Measurements from ENCODE around the gene MRPL28.
A peak's percentile ranks its signal among the peaks of the same experiment; 100 is the strongest.

MRPL28 gene

GRCh38 chr16:360698-361336 lies 9.5 kb downstream of the MRPL28 start:
- H3K9me3 ChIP-seq (ENCODE audit: insufficient read depth, low read length): no peaks in the 10 kb centered on the region

DNA sequence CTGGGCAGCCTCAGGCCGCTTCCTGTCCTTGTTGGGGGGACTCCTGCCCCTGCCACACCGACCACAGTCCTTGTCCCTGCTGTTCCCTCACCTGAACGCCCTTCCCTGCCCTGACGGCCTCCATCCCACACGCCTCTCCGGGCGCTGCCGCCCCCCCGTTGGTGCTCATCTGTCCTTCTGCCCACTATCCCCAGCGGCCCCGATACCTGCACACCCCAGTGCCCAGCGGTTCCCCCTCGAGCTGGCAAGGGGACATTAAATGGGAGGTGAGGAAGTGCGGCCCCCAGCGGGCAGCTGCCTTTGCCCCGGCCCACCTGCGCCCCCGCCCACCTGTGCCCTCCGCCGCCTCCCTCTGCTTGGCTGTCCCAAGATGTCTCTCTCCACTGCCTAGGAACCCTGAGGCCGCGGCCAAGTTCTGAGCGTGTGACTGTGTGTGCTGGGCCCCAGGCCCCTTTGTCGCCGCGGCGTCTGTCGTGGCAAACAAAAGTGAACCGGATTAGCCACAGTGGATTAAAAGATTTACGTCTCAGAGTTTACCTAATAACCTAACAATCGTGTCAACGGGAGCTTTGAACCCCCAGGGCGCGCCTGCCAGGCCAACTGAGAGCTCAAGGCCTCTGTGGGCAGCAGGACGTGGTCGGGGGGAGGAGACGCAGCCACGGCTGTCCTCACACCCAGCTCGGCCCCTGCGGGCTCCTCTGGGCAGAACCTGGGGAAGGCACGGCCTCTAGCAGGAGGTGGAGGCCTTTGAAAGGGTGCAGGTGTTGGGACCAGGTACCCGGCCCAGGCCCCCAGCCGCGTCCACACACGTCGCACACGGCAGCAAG lies 10.3 kb downstream of the MRPL28 start:
- Histone ChIP-seq H3K4me3 (ENCODE audit: insufficient read length, low read depth) (no peak overlapping the region), H3K4me1 (ENCODE audit: insufficient read depth, insufficient read length) (peaks cover 20% of the 10 kb centered on the region), H3K9ac (ENCODE audit: insufficient read length, low read depth) (peak overlapping the region; percentile 0), H3K9me3 (ENCODE audit: insufficient read depth, low read length) (no peaks in the 10 kb centered on the region), H3K36me3 (ENCODE audit: insufficient read depth, insufficient read length, low read length) (no peaks in the 10 kb centered on the region), H3K27me3 (ENCODE audit: insufficient read depth, insufficient read length) (no peaks in the 10 kb centered on the region)
- no peak for TF ChIP-seq YY1 (IDR thresholded peaks at IDR 0.05; ENCODE audit: insufficient read depth, insufficient read length)
- DNase-seq (ENCODE audit: low read depth, low spot score): no peak

More at GRCh38 chr16:360698-361336, 9.5 kb downstream of the MRPL28 start:
- Histone ChIP-seq H3K9ac (ENCODE audit: insufficient read length, low read depth) (no peak overlapping the region), H3K27me3 (ENCODE audit: insufficient read depth, insufficient read length) (no peaks in the 10 kb centered on the region), H3K4me3 (ENCODE audit: insufficient read length, low read depth) (no peak overlapping the region), H3K4me1 (ENCODE audit: insufficient read depth, insufficient read length) (peaks cover 20% of the 10 kb centered on the region), H3K36me3 (ENCODE audit: insufficient read depth, insufficient read length, low read length) (peaks cover under 1% of the 10 kb centered on the region)
- TF ChIP-seq ZNF274 (IDR thresholded peaks at IDR 0.05; ENCODE audit: low read depth, low read length): no peak
- TF ChIP-seq YY1 (IDR thresholded peaks at IDR 0.05; ENCODE audit: insufficient read depth, insufficient read length): no peak
- no peak for TF ChIP-seq SUZ12 (IDR thresholded peaks at IDR 0.05; ENCODE audit: extremely low read depth, insufficient read depth, insufficient read length)
- DNase-seq (ENCODE audit: low read depth, low spot score): no peak

- Histone ChIP-seq H3K4me3 (ENCODE audit: insufficient read length, low read depth) (no peak overlapping the region), H3K36me3 (ENCODE audit: insufficient read depth, insufficient read length, low read length) (no peaks in the 10 kb centered on the region), H3K4me1 (ENCODE audit: insufficient read depth, insufficient read length) (peaks cover 21% of the 10 kb centered on the region), H3K9ac (ENCODE audit: insufficient read length, low read depth) (peak overlapping the region; percentile 0), H3K9me3 (ENCODE audit: insufficient read depth, low read length) (no peaks in the 10 kb centered on the region), H3K27me3 (ENCODE audit: insufficient read depth, insufficient read length) (peaks cover 3% of the 10 kb centered on the region)
- no peak for DNase-seq (ENCODE audit: low read depth, low spot score)
- TF ChIP-seq ZNF274 (IDR thresholded peaks at IDR 0.05; ENCODE audit: low read depth, low read length) (no peak), YY1 (IDR thresholded peaks at IDR 0.05; ENCODE audit: insufficient read depth, insufficient read length) (no peak), SUZ12 (IDR thresholded peaks at IDR 0.05; ENCODE audit: extremely low read depth, insufficient read depth, insufficient read length) (no peak)
Observed at GRCh38 chr16:359067-359763, 11.1 kb downstream of the MRPL28 start.

- H3K9me3 ChIP-seq (ENCODE audit: insufficient read depth, low read length): no peaks in the 10 kb centered on the region
- H3K27me3 ChIP-seq (ENCODE audit: insufficient read depth, insufficient read length): peaks cover 7% of the 10 kb centered on the region
- no peak overlapping the region for H3K4me3 ChIP-seq (ENCODE audit: insufficient read length, low read depth)
- DNase-seq (ENCODE audit: low read depth, low spot score): no peak
- no peak for TF ChIP-seq ZNF274 (IDR thresholded peaks at IDR 0.05; ENCODE audit: low read depth, low read length)
- no peak for TF ChIP-seq SUZ12 (IDR thresholded peaks at IDR 0.05; ENCODE audit: extremely low read depth, insufficient read depth, insufficient read length)
- TF ChIP-seq YY1 (IDR thresholded peaks at IDR 0.05; ENCODE audit: insufficient read depth, insufficient read length): no peak
- H3K4me1 ChIP-seq (ENCODE audit: insufficient read depth, insufficient read length): peaks cover 17% of the 10 kb centered on the region
- no peaks in the 10 kb centered on the region for H3K36me3 ChIP-seq (ENCODE audit: insufficient read depth, insufficient read length, low read length)
- no peak overlapping the region for H3K9ac ChIP-seq (ENCODE audit: insufficient read length, low read depth)
Observed at GRCh38 chr16:356741-357140, 13.6 kb downstream of the MRPL28 start.

- H3K36me3 ChIP-seq (ENCODE audit: insufficient read depth, insufficient read length, low read length): peaks cover 10% of the 10 kb centered on the region
- no peak overlapping the region for H3K9ac ChIP-seq (ENCODE audit: insufficient read length, low read depth)
- H3K9me3 ChIP-seq (ENCODE audit: insufficient read depth, low read length): no peaks in the 10 kb centered on the region
- H3K4me3 ChIP-seq (ENCODE audit: insufficient read length, low read depth): no peak overlapping the region
- peaks cover 11% of the 10 kb centered on the region for H3K4me1 ChIP-seq (ENCODE audit: insufficient read depth, insufficient read length)
- TF ChIP-seq YY1 (IDR thresholded peaks at IDR 0.05; ENCODE audit: insufficient read depth, insufficient read length) (no peak), ZNF274 (IDR thresholded peaks at IDR 0.05; ENCODE audit: low read depth, low read length) (no peak), SUZ12 (IDR thresholded peaks at IDR 0.05; ENCODE audit: extremely low read depth, insufficient read depth, insufficient read length) (no peak)
- no peak for DNase-seq (ENCODE audit: low read depth, low spot score)
- H3K27me3 ChIP-seq (ENCODE audit: insufficient read depth, insufficient read length): peaks cover 7% of the 10 kb centered on the region
Observed at GRCh38 chr16:354971-355461, 15.3 kb downstream of the MRPL28 start.

GRCh38 chr16:354291-354881 lies 16.0 kb downstream of the MRPL28 start:
- peaks cover 11% of the 10 kb centered on the region for H3K4me1 ChIP-seq (ENCODE audit: insufficient read depth, insufficient read length)
- H3K36me3 ChIP-seq (ENCODE audit: insufficient read depth, insufficient read length, low read length): peaks cover 14% of the 10 kb centered on the region
- TF ChIP-seq YY1 (IDR thresholded peaks at IDR 0.05; ENCODE audit: insufficient read depth, insufficient read length): no peak
- no peak for TF ChIP-seq ZNF274 (IDR thresholded peaks at IDR 0.05; ENCODE audit: low read depth, low read length)
- no peak for TF ChIP-seq SUZ12 (IDR thresholded peaks at IDR 0.05; ENCODE audit: extremely low read depth, insufficient read depth, insufficient read length)
- no peaks in the 10 kb centered on the region for H3K9me3 ChIP-seq (ENCODE audit: insufficient read depth, low read length)
- DNase-seq (ENCODE audit: low read depth, low spot score): no peak
- peaks cover 7% of the 10 kb centered on the region for H3K27me3 ChIP-seq (ENCODE audit: insufficient read depth, insufficient read length)
- peak overlapping the region; percentile 36 for H3K9ac ChIP-seq (ENCODE audit: insufficient read length, low read depth)
- H3K4me3 ChIP-seq (ENCODE audit: insufficient read length, low read depth): no peak overlapping the region
